GM12878 (cell line): ENCODE measurements around the gene THRAP3. TPM values are rescaled to one million over a fixed set of nuclear protein-coding genes. Genes with fewer than 3 reads are reported as not detected.

Experiments
- CBFB ChIP-seq: IDR thresholded peaks from 2 replicates; pipeline ENCODE4 v1.6.1; 2016; ENCODE audit warnings: antibody characterized with exemption, low read depth
- CHD4 ChIP-seq: fragments of 200-600 bp; sonication (generic); IDR thresholded peaks from 2 replicates; pipeline ENCODE4 v1.6.1; 2016; ENCODE audit warnings: mild to moderate bottlenecking
- E2F8 ChIP-seq: fragments of 450-650 bp; IDR thresholded peaks from 2 replicates; pipeline ENCODE4 v1.6.1; 2018; ENCODE audit warnings: mild to moderate bottlenecking, low read depth, moderate library complexity; ENCODE audit not compliant: partially characterized antibody
- FOXM1 ChIP-seq: IDR thresholded peaks from 2 replicates; pipeline ENCODE4 v1.6.1; 2012; ENCODE audit warnings: low read depth, mild to moderate bottlenecking, inconsistent platforms, low read length, moderate library complexity
- IKZF2 ChIP-seq, 2 experiments: fragments of 450-650 bp; IDR thresholded peaks; 2 replicates each; pipeline ENCODE4 v1.6.1; 2017; ENCODE audit warnings: mild to moderate bottlenecking in 2 of 2, moderate library complexity in 2 of 2
- NFIC ChIP-seq: IDR thresholded peaks from 2 replicates; pipeline ENCODE4 v1.6.1; 2012; ENCODE audit warnings: low read depth, mild to moderate bottlenecking, inconsistent platforms, low read length, moderate library complexity
- NRF1 ChIP-seq: conservative IDR thresholded peaks from 2 replicates; pipeline ENCODE4 v1.6.1; 2011; ENCODE audit warnings: mild to moderate bottlenecking, low read depth, low read length, improper control_type of control experiment
- POLR2AphosphoS2 ChIP-seq: IDR thresholded peaks from 2 replicates; pipeline ENCODE4 v1.6.1; 2011; ENCODE audit warnings: low read depth, mild to moderate bottlenecking, low read length, improper control_type of control experiment, moderate library complexity
- POU2F2 ChIP-seq: IDR thresholded peaks from 3 replicates; pipeline ENCODE4 v1.6.1; 2011; ENCODE audit warnings: low read depth, mild to moderate bottlenecking, low read length, borderline replicate concordance
- TARDBP ChIP-seq: IDR thresholded peaks from 2 replicates; pipeline ENCODE4 v1.6.1; 2016; ENCODE audit warnings: borderline replicate concordance
- USF1 ChIP-seq: IDR thresholded peaks from 2 replicates; pipeline ENCODE4 v1.6.1; 2011; ENCODE audit warnings: borderline replicate concordance, low read depth, mild to moderate bottlenecking, moderate library complexity, mixed read lengths, low read length; ENCODE audit not compliant: insufficient read depth; ENCODE audit errors: extremely low read length
- ZBED1 ChIP-seq: IDR thresholded peaks from 2 replicates; pipeline ENCODE4 v1.6.1; 2016; ENCODE audit warnings: borderline replicate concordance
- ZZZ3 ChIP-seq: IDR thresholded peaks from 2 replicates; pipeline ENCODE4 v1.6.1; 2011; ENCODE audit warnings: low read depth; ENCODE audit not compliant: control insufficient read depth, insufficient read length
- polyA plus RNA-seq, 11 experiments: library from polyadenylated mRNA; depleted of rRNA in 4 of 11; unstranded in 6 of 11; stranded (reverse) in 5 of 11; fragments of >200 nt; fragmentation: Nextera tagmentation in 4 of 11; fragmentation: Illumina TruSeq in 1 of 11; extraction: Ambion mirVana in 4 of 11; extraction: Trizol in 1 of 11; gene quantifications; 1 replicate in 1 of 11; 2 replicates in 10 of 11; pipeline versions ENCODE4 v1.2.1 to v1.2.3, GENCODE V29; 2011 to 2016; ENCODE audit warnings: inconsistent platforms in 2 of 11, missing spikeins in 2 of 11, low read depth in 1 of 11
- total RNA-seq, 4 experiments: library from RNA; depleted of rRNA in 3 of 4; stranded (reverse); fragments of >200 nt in 3 of 4; fragmentation: Illumina TruSeq in 1 of 4; extraction: Trizol in 1 of 4; gene quantifications; 2 replicates each; pipeline versions ENCODE4 v1.2.1 to v1.2.3, GENCODE V29; 2013 to 2021
- TF ChIP-seq, protein P1 (sequence below): IDR thresholded peaks from 2 replicates; pipeline ENCODE4 v1.6.1; 2012; ENCODE audit warnings: improper control_type of control experiment, low read depth, low read length; ENCODE audit not compliant: insufficient replicate concordance
- TF ChIP-seq, protein P2 (sequence below): fragments of 150-350 bp; IDR thresholded peaks from 2 replicates; pipeline ENCODE4 v1.6.1; 2016; ENCODE audit warnings: low read depth, low read length
- TF ChIP-seq, protein P3 (sequence below): fragments of 450-650 bp; IDR thresholded peaks from 2 replicates; pipeline ENCODE4 v1.6.1; 2017; ENCODE audit warnings: mild to moderate bottlenecking, low read depth, inconsistent platforms; ENCODE audit not compliant: poor library complexity, severe bottlenecking

Gene THRAP3
- total and polyA plus RNA-seq, 10 of the 15 experiments (the other 5 are each of a cell fraction or from before 2014, with no cell fraction given): 76.3 to 173 (median 136) TPM

- TF ChIP-seq, protein P1, sequence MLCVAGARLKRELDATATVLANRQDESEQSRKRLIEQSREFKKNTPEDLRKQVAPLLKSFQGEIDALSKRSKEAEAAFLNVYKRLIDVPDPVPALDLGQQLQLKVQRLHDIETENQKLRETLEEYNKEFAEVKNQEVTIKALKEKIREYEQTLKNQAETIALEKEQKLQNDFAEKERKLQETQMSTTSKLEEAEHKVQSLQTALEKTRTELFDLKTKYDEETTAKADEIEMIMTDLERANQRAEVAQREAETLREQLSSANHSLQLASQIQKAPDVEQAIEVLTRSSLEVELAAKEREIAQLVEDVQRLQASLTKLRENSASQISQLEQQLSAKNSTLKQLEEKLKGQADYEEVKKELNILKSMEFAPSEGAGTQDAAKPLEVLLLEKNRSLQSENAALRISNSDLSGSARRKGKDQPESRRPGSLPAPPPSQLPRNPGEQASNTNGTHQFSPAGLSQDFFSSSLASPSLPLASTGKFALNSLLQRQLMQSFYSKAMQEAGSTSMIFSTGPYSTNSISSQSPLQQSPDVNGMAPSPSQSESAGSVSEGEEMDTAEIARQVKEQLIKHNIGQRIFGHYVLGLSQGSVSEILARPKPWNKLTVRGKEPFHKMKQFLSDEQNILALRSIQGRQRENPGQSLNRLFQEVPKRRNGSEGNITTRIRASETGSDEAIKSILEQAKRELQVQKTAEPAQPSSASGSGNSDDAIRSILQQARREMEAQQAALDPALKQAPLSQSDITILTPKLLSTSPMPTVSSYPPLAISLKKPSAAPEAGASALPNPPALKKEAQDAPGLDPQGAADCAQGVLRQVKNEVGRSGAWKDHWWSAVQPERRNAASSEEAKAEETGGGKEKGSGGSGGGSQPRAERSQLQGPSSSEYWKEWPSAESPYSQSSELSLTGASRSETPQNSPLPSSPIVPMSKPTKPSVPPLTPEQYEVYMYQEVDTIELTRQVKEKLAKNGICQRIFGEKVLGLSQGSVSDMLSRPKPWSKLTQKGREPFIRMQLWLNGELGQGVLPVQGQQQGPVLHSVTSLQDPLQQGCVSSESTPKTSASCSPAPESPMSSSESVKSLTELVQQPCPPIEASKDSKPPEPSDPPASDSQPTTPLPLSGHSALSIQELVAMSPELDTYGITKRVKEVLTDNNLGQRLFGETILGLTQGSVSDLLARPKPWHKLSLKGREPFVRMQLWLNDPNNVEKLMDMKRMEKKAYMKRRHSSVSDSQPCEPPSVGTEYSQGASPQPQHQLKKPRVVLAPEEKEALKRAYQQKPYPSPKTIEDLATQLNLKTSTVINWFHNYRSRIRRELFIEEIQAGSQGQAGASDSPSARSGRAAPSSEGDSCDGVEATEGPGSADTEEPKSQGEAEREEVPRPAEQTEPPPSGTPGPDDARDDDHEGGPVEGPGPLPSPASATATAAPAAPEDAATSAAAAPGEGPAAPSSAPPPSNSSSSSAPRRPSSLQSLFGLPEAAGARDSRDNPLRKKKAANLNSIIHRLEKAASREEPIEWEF: peak; percentile 57
- TF ChIP-seq USF1: no peak
- no peak for TF ChIP-seq ZZZ3
- TF ChIP-seq, protein P2, sequence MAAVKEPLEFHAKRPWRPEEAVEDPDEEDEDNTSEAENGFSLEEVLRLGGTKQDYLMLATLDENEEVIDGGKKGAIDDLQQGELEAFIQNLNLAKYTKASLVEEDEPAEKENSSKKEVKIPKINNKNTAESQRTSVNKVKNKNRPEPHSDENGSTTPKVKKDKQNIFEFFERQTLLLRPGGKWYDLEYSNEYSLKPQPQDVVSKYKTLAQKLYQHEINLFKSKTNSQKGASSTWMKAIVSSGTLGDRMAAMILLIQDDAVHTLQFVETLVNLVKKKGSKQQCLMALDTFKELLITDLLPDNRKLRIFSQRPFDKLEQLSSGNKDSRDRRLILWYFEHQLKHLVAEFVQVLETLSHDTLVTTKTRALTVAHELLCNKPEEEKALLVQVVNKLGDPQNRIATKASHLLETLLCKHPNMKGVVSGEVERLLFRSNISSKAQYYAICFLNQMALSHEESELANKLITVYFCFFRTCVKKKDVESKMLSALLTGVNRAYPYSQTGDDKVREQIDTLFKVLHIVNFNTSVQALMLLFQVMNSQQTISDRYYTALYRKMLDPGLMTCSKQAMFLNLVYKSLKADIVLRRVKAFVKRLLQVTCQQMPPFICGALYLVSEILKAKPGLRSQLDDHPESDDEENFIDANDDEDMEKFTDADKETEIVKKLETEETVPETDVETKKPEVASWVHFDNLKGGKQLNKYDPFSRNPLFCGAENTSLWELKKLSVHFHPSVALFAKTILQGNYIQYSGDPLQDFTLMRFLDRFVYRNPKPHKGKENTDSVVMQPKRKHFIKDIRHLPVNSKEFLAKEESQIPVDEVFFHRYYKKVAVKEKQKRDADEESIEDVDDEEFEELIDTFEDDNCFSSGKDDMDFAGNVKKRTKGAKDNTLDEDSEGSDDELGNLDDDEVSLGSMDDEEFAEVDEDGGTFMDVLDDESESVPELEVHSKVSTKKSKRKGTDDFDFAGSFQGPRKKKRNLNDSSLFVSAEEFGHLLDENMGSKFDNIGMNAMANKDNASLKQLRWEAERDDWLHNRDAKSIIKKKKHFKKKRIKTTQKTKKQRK: no peak
- TF ChIP-seq POLR2AphosphoS2: no peak
- TF ChIP-seq FOXM1: no peak
- peak; percentile 77; a peak in 3 of 4 replicates for TF ChIP-seq IKZF2 (IDR thresholded peaks at IDR 0.05)
- TF ChIP-seq NRF1: no peak
- TF ChIP-seq, protein P3, sequence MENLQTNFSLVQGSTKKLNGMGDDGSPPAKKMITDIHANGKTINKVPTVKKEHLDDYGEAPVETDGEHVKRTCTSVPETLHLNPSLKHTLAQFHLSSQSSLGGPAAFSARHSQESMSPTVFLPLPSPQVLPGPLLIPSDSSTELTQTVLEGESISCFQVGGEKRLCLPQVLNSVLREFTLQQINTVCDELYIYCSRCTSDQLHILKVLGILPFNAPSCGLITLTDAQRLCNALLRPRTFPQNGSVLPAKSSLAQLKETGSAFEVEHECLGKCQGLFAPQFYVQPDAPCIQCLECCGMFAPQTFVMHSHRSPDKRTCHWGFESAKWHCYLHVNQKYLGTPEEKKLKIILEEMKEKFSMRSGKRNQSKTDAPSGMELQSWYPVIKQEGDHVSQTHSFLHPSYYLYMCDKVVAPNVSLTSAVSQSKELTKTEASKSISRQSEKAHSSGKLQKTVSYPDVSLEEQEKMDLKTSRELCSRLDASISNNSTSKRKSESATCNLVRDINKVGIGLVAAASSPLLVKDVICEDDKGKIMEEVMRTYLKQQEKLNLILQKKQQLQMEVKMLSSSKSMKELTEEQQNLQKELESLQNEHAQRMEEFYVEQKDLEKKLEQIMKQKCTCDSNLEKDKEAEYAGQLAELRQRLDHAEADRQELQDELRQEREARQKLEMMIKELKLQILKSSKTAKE: peak; percentile 45
- no peak for TF ChIP-seq E2F8
- no peak for TF ChIP-seq TARDBP
- no peak for TF ChIP-seq POU2F2
- TF ChIP-seq CHD4: no peak
- no peak for TF ChIP-seq CBFB
- TF ChIP-seq ZBED1: no peak
- TF ChIP-seq NFIC: no peak
These were observed 125.0 kb downstream of the THRAP3 start (continued) for GRCh38 chr1:36349241-36349671.
